MCF 10A (cell line): ENCODE measurements around the gene HIGD1C. TPM values are rescaled to one million over a fixed set of nuclear protein-coding genes. Genes with fewer than 3 reads are reported as not detected.
"Not testable (repeated sequence)": the region's sequence is repeated elsewhere in the genome, so short reads cannot be mapped to it uniquely, and the experiment has no call there.

Source experiments
- Bru-seq: library from RNA; stranded (reverse); fragments of 400-500 nt; gene quantifications from one replicate; lab custom pipeline; 2021; lab: Mats Ljungman, UMichigan
- BruChase-seq, 2 experiments: library from RNA; stranded (reverse); fragments of 400-500 nt; gene quantifications; one replicate each; lab custom pipeline; 2021; lab: Mats Ljungman, UMichigan
- BruUV-seq: library from RNA; stranded (reverse); fragments of 400-500 nt; replicated peaks from 2 replicates; lab custom pipeline; 2021; lab: Mats Ljungman, UMichigan
- CTCF ChIA-PET: fragments of 300-600 bp; sonication (Branson Sonifier 250); formaldehyde crosslinking; extraction: SDS; loops from one replicate; lab custom pipeline; 2021; ENCODE audit warnings: antibody characterized with exemption, inconsistent platforms; lab: Yijun Ruan, JAX
- POLR2A ChIA-PET: fragments of 300-600, 350-650 bp; sonication (Branson Sonifier 250); formaldehyde crosslinking; extraction: SDS; loops from one replicate; lab custom pipeline; 2020; ENCODE audit warnings: antibody characterized with exemption, inconsistent platforms; lab: Yijun Ruan, JAX
- DNase-seq: peaks from one replicate; pipeline ENCODE4 v3.0.0-alpha.2; 2018; ENCODE audit not compliant: unreplicated experiment
- H3K27ac Mint-ChIP-seq: one replicate; pipeline ENCODE4 v1.8.0; 2022; ENCODE audit warnings: mild to moderate bottlenecking, low read depth, mixed read lengths; ENCODE audit not compliant: unreplicated experiment
- H3K27me3 Mint-ChIP-seq: one replicate; pipeline ENCODE4 v1.8.0; 2022; ENCODE audit warnings: mixed read lengths; ENCODE audit not compliant: insufficient read depth, unreplicated experiment
- H3K36me3 Mint-ChIP-seq: one replicate; pipeline ENCODE4 v1.8.0; 2022; ENCODE audit warnings: mild to moderate bottlenecking, moderate library complexity, mixed read lengths; ENCODE audit not compliant: insufficient read depth, unreplicated experiment
- H3K4me1 Mint-ChIP-seq: one replicate; pipeline ENCODE4 v1.8.0; 2022; ENCODE audit warnings: mixed read lengths; ENCODE audit not compliant: insufficient read depth, unreplicated experiment
- H3K4me3 Mint-ChIP-seq: one replicate; pipeline ENCODE4 v1.8.0; 2022; ENCODE audit warnings: mild to moderate bottlenecking, moderate library complexity, mixed read lengths; ENCODE audit not compliant: unreplicated experiment
- H3K9me3 Mint-ChIP-seq: one replicate; pipeline ENCODE4 v1.8.0; 2022; ENCODE audit warnings: mixed read lengths; ENCODE audit not compliant: unreplicated experiment
- intact Hi-C: fragments of 100-400 bp; cut with micrococcal nuclease; formaldehyde crosslinking; loops from 2 replicates; pipeline ENCODE4 v1.14.1; 2022
- long read RNA-seq: library from polyadenylated mRNA; stranded (forward); transcript quantifications from one replicate; pipeline ENCODE4 v2.0.0, GENCODE V29; 2022
- total RNA-seq: library from RNA; stranded (reverse); gene quantifications from 2 replicates; pipeline ENCODE4 v1.2.3, GENCODE V29; 2022
- TF ChIP-seq, protein P1 (sequence below): fragments of 200-600 bp; IDR thresholded peaks from one replicate; pipeline ENCODE4 v1.8.0; 2022; ENCODE audit warnings: antibody characterized with exemption, mild to moderate bottlenecking; ENCODE audit not compliant: unreplicated experiment

Gene HIGD1C
- not detected in 2 replicates for total RNA-seq
- Bru-seq, nascent RNA = not detected
- BruChase-seq, experiment 1, labeled RNA remaining after a 6-hour chase = percentile 3 among the genes with signal in this experiment
- percentile 11 among the genes with signal in this experiment for BruChase-seq, experiment 2, labeled RNA remaining after a 2-hour chase
- long read RNA-seq = 0 reads

DNA sequence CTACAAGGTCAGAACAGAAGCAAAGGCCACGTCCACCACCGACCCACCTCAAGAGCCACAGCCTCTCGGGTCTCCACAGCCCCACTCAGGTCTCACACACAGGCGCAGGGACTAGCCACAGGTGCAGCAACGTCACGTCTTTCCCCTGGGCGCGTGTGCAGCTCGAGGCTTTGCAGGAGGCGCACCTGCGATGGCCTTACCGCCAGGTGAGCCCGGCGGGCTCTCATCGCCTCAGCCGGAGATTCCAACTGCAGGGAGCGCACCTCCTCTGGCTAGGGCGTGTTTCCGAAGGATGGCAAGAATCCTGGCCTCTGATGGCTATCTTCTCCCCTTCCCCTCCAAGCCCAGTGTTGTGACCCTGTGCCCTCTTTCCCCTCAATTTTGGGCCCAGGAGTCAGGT is at the start of gene HIGD1C:
HIGD1C (plus strand) TSS at position 35 of the 400 bp plus-strand sequence. CDS start 1,455 bp downstream, outside the sequence.
- POLR2A ChIA-PET = no interaction called here
- H3K36me3 Mint-ChIP-seq = no peaks in the 10 kb centered on the region
- no peak for DNase-seq
- CTCF ChIA-PET = no interaction called here
- H3K4me1 Mint-ChIP-seq = no peaks in the 10 kb centered on the region
- no TSS peak for BruUV-seq
- H3K27me3 Mint-ChIP-seq = no peaks in the 10 kb centered on the region
- H3K27ac Mint-ChIP-seq = no peak within 1 kb of the TSS
- H3K4me3 Mint-ChIP-seq = no peak within 1 kb of the TSS
- intact Hi-C loops = no loop called here
- H3K9me3 Mint-ChIP-seq = no peaks in the 10 kb centered on the region
- TF ChIP-seq, protein P1, sequence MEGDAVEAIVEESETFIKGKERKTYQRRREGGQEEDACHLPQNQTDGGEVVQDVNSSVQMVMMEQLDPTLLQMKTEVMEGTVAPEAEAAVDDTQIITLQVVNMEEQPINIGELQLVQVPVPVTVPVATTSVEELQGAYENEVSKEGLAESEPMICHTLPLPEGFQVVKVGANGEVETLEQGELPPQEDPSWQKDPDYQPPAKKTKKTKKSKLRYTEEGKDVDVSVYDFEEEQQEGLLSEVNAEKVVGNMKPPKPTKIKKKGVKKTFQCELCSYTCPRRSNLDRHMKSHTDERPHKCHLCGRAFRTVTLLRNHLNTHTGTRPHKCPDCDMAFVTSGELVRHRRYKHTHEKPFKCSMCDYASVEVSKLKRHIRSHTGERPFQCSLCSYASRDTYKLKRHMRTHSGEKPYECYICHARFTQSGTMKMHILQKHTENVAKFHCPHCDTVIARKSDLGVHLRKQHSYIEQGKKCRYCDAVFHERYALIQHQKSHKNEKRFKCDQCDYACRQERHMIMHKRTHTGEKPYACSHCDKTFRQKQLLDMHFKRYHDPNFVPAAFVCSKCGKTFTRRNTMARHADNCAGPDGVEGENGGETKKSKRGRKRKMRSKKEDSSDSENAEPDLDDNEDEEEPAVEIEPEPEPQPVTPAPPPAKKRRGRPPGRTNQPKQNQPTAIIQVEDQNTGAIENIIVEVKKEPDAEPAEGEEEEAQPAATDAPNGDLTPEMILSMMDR = no peak

DNA sequence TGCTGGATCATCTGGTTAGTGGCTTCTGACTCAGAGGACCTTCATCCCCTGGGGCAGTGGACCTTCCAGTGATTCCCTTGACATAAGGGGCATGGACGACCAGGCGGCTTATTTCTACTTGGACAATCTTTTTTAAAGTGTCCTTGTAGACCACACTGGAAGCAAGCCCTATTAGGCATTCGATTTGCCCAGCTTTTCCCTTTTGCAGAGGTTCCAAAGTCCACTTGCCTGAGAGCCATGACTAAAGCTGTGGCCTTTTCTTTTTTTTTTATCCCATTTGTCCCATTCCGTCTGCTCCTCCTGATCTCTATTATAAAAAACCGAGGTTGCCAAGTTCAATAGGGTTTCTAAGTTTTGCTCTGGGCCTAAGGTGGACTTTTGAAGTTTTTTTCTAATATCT is 43.9 kb upstream of the HIGD1C start:
- intact Hi-C loops = not testable (repeated sequence)

DNA sequence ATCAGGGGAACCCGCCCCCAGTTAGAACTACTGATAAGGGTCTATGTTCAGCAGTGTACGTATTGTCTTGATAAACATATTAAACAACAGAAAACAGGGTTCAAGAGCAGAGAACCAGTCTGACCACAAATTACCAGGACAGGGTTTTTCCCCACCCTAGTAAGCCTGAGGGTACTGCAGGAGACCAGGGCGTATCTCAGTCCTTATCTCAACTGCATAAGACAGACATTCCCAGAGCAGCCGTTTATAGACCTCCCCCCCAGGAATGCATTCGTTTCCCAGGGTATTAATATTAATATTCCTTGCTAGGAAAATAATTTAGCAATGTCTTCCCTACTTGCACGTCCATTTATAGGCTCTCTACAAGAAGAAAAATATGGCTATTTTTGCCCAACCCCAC is 40.0 kb upstream of the HIGD1C start:
- DNase-seq, H3K36me3 Mint-ChIP-seq, H3K4me1 Mint-ChIP-seq, H3K4me3 Mint-ChIP-seq, BruUV-seq, H3K27ac Mint-ChIP-seq, CTCF ChIA-PET, intact Hi-C loops, H3K27me3 Mint-ChIP-seq: not testable (repeated sequence)
- POLR2A ChIA-PET = interaction anchor here (0.6 to 2.2 kb wide), 2 partner anchors 11 to 70 kb away, joined by 3 to 7 read pairs; no protein-coding TSS in a partner anchor
- peaks cover 28% of the 10 kb centered on the region for H3K9me3 Mint-ChIP-seq

More for the DNA sequence above, 43.9 kb upstream of the HIGD1C start:
- H3K27me3 Mint-ChIP-seq, BruUV-seq, POLR2A ChIA-PET, CTCF ChIA-PET, DNase-seq, H3K27ac Mint-ChIP-seq, H3K4me1 Mint-ChIP-seq, H3K4me3 Mint-ChIP-seq, H3K36me3 Mint-ChIP-seq: not testable (repeated sequence)
- H3K9me3 Mint-ChIP-seq = peaks cover 22% of the 10 kb centered on the region

GRCh38 chr12:50913224-50913623 is 39.1 kb upstream of the HIGD1C start:
- intact Hi-C loops = no loop called here
- CTCF ChIA-PET = interaction anchor here (0.5 kb wide), 1 partner anchor 196 kb away, joined by 3 read pairs; no protein-coding TSS in a partner anchor
- no TSS peak for BruUV-seq
- Mint-ChIP-seq H3K27ac (no peak overlapping the region), H3K36me3 (no peaks in the 10 kb centered on the region), H3K4me3 (no peak overlapping the region), H3K27me3 (no peaks in the 10 kb centered on the region), H3K9me3 (peaks cover 28% of the 10 kb centered on the region), H3K4me1 (no peaks in the 10 kb centered on the region)
- TF ChIP-seq, protein P1 = no peak
- POLR2A ChIA-PET = interaction anchor here (0.6 to 2.2 kb wide), 5 partner anchors 10 to 126 kb away, joined by 3 to 7 read pairs (median 4); a partner anchor contains a TSS
- DNase-seq = no peak

- CTCF ChIA-PET = no interaction called here
- DNase-seq = no peak
- Mint-ChIP-seq H3K36me3 (no peaks in the 10 kb centered on the region), H3K4me1 (no peaks in the 10 kb centered on the region), H3K27me3 (no peaks in the 10 kb centered on the region), H3K4me3 (no peak overlapping the region), H3K9me3 (peaks cover 28% of the 10 kb centered on the region), H3K27ac (no peak overlapping the region)
- POLR2A ChIA-PET = interaction anchor here (0.7 to 2.2 kb wide), 3 partner anchors 8 to 111 kb away, joined by 3 to 7 read pairs (median 6); partner anchors contain the start of gene SLC11A2
- intact Hi-C loops = no loop called here
- BruUV-seq = no TSS peak
- TF ChIP-seq, protein P1 = no peak
These were observed 37.4 kb upstream of the HIGD1C start for GRCh38 chr12:50914872-50915484.
